Central memory CD8-positive, alpha-beta T cell (primary cell): ENCODE results near the gene EXD3.
A peak's percentile ranks its signal among the peaks of the same experiment; 100 is the strongest.

ENCODE experiments used
- ATAC-seq: fragments of 150-1000 bp; cut with Tn5 transposase; replicated peaks from 2 replicates; pipeline ENCODE4 v1.10.0; 2022; ENCODE audit warnings: mild to moderate bottlenecking, moderate FRiP score, moderate number of reproducible peaks; ENCODE audit not compliant: poor library complexity, severe bottlenecking; ENCODE audit errors: extremely low read depth
- DNase-seq, 2 donors: peaks; one replicate each; pipeline ENCODE4 v3.0.0; 2021; ENCODE audit warnings: low spot score in 2 of 2
- H3K27ac Mint-ChIP-seq: one replicate; pipeline ENCODE4 v1.8.0; 2022; ENCODE audit warnings: low read depth, mild to moderate bottlenecking, moderate library complexity, mixed read lengths
- H3K27me3 Mint-ChIP-seq: one replicate; pipeline ENCODE4 v1.8.0; 2022; ENCODE audit warnings: mixed read lengths
- H3K36me3 Mint-ChIP-seq: one replicate; pipeline ENCODE4 v1.8.0; 2022; ENCODE audit warnings: mild to moderate bottlenecking, moderate library complexity, mixed read lengths; ENCODE audit not compliant: insufficient read depth
- H3K4me1 Mint-ChIP-seq: one replicate; pipeline ENCODE4 v1.8.0; 2022; ENCODE audit warnings: mixed read lengths
- H3K4me3 Mint-ChIP-seq: one replicate; pipeline ENCODE4 v1.8.0; 2022; ENCODE audit warnings: mild to moderate bottlenecking, moderate library complexity, mixed read lengths
- H3K9me3 Mint-ChIP-seq: one replicate; pipeline ENCODE4 v1.8.0; 2022; ENCODE audit warnings: mixed read lengths

Gene EXD3

GRCh38 chr9:137296670-137297664, 126.0 kb downstream of the EXD3 start:
- peaks cover 52% of the 10 kb centered on the region for H3K27me3 Mint-ChIP-seq
- no peak for ATAC-seq
- H3K9me3 Mint-ChIP-seq = no peaks in the 10 kb centered on the region
- DNase-seq = no peak
- peak overlapping the region; percentile 76 for H3K27ac Mint-ChIP-seq
- H3K4me1 Mint-ChIP-seq = peaks cover 6% of the 10 kb centered on the region
- peak overlapping the region; percentile 66 for H3K4me3 Mint-ChIP-seq
- peaks cover 8% of the 10 kb centered on the region for H3K36me3 Mint-ChIP-seq

DNA sequence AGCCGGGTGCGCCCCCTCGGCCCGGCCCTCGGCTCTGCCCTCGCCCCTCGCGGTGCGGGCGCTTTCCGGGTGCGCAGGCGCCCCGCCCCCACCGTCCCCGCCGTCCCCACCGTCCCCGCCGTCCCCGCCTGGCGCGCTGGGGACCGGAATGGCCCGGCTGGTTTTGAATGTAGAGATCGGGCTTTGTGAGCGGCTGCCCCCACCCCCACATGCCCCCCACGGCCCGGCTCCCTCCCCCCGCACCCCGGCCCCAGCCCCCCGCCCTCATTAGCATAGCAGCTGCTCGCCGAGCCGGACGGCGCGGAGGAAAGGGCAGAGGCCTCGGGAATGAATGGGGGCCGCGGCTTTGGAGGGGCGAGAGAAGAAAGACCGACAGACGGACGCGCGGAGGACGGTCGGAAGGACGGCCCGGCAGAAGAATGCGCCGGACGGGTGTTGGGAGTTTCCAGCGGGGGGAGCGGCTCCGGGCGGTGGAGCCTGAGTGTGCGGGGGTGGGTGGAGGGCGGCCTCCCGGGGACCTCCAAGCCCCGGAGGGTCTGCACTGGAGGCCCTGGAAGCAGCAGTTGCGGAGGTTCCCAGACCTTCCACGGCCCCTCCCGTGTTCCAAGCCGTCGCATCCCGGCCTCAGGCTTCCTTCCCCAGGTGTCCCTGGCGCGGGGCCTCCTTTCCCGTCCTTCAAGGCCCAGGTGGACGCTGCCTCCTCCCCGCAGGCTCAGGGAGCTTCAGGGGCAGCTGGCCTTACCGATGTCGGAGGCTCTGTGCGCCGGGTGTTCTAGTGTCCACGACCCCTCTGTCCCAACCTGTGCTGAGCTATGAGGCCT, 126.9 kb downstream of the EXD3 start:
- H3K36me3 Mint-ChIP-seq = peaks cover 8% of the 10 kb centered on the region
- peak overlapping the region; percentile 66 for H3K4me3 Mint-ChIP-seq
- DNase-seq = no peak
- peaks cover 52% of the 10 kb centered on the region for H3K27me3 Mint-ChIP-seq
- ATAC-seq = no peak
- peak overlapping the region; percentile 76 for H3K27ac Mint-ChIP-seq
- H3K9me3 Mint-ChIP-seq = no peaks in the 10 kb centered on the region
- H3K4me1 Mint-ChIP-seq = peaks cover 6% of the 10 kb centered on the region

DNA sequence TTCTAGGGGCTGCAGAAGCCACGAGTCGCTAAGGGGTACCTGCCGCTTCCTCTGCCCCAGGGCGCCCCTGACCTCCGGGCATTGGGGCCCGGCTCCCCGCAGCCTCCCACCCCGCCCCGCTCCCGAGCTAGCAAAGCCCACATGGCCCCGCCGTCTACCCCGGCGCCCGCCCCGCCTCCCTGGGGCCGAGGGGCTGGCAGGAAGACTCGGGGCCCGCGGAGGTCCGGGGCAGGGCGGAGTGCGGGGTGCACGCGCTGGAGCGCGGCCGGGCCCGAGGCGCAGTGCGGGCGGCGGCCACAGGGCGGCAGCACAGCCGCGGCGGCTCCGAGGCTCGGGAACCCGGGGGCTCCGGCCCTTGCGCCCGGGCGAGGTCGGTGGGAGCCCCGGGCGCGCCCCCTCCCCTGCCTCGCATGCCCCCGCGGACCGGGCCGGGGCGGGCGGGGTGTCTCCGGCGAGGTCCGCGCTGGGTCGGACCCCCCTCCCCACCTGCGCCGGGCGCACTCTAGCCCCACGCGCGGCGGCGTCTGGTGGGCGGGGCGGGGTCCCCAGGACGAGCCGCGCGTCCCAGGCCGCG, 127.6 kb downstream of the EXD3 start:
- Mint-ChIP-seq H3K27me3 (peaks cover 52% of the 10 kb centered on the region), H3K4me3 (peak overlapping the region; percentile 50), H3K4me1 (peaks cover 6% of the 10 kb centered on the region), H3K27ac (no peak overlapping the region), H3K36me3 (peaks cover 8% of the 10 kb centered on the region), H3K9me3 (no peaks in the 10 kb centered on the region)
- ATAC-seq = peak; percentile 72
- no peak for DNase-seq

GRCh38 chr9:137294681-137295237, 128.2 kb downstream of the EXD3 start:
- Mint-ChIP-seq H3K36me3 (peaks cover 5% of the 10 kb centered on the region), H3K27ac (no peak overlapping the region), H3K4me1 (peaks cover 6% of the 10 kb centered on the region), H3K9me3 (no peaks in the 10 kb centered on the region), H3K27me3 (peaks cover 52% of the 10 kb centered on the region), H3K4me3 (peak overlapping the region; percentile 50)
- DNase-seq (no peak), ATAC-seq (no peak)

DNA sequence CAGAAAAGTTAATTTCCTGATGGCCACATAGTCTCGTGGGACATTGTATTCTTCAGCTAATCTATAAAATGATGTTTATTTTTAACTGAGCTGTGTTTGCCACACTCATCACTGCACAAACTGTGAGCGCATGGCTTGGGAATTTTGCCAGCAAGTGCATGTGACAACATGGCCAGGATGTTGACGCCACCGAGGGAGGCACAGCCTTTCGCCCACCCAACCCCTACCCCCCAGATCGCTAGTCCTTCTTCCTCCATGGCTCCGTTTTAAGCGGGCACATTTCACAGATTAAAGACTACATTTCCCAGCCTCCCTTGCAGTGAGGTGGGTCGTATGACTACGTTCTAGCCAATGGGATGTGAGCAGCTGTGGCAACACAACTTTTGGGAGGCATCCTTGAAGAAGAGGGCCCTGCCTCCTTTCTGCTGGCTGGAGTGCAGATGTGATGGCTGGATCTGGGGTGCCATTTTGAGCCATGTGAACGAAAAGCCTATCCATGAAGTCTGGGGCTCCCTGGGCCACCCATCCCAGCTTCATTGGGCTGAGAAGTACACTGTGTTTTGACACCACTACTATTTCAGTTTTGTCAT, 128.8 kb downstream of the EXD3 start:
- Mint-ChIP-seq H3K27me3 (peaks cover 50% of the 10 kb centered on the region), H3K9me3 (no peaks in the 10 kb centered on the region), H3K4me3 (peak overlapping the region; percentile 50), H3K4me1 (peaks cover 6% of the 10 kb centered on the region), H3K27ac (no peak overlapping the region), H3K36me3 (peaks cover 5% of the 10 kb centered on the region)
- no peak for DNase-seq
- no peak for ATAC-seq

- H3K27me3 Mint-ChIP-seq = peaks cover 44% of the 10 kb centered on the region
- H3K4me3 Mint-ChIP-seq = no peak overlapping the region
- no peak for ATAC-seq
- no peaks in the 10 kb centered on the region for H3K9me3 Mint-ChIP-seq
- peaks cover 6% of the 10 kb centered on the region for H3K4me1 Mint-ChIP-seq
- peaks cover 5% of the 10 kb centered on the region for H3K36me3 Mint-ChIP-seq
- H3K27ac Mint-ChIP-seq = no peak overlapping the region
- no peak for DNase-seq
These were observed 129.4 kb downstream of the EXD3 start for GRCh38 chr9:137293482-137294090.

GRCh38 chr9:137293094-137293481, 129.9 kb downstream of the EXD3 start:
- Mint-ChIP-seq H3K4me3 (no peak overlapping the region), H3K4me1 (peaks cover 6% of the 10 kb centered on the region), H3K27me3 (peaks cover 39% of the 10 kb centered on the region), H3K27ac (no peak overlapping the region), H3K36me3 (peaks cover 5% of the 10 kb centered on the region), H3K9me3 (no peaks in the 10 kb centered on the region)
- ATAC-seq (no peak), DNase-seq (no peak)

DNA sequence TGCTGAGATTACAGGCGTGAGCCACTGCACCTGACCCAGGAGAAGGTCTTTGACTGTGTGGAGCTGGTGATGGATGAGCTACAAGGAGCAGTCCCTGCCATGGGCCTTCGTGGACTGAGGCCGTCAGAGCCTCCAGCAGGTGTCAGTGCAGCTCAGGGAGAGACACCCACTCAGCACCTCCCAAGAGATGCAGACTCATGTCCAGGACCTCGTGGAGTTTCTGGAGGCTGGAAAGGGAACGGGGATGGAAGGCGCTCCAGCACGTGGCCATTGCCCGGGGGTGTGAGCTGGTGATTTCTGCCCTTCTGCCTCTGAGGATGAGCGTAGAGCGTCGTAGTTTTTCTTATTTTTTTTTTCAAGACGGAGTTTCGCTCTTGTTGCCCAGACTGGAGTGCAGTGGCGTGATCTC, 136.0 kb downstream of the EXD3 start:
- Mint-ChIP-seq H3K27me3 (no peaks in the 10 kb centered on the region), H3K27ac (no peak overlapping the region), H3K9me3 (no peaks in the 10 kb centered on the region), H3K4me3 (no peak overlapping the region), H3K36me3 (peaks cover 5% of the 10 kb centered on the region), H3K4me1 (no peaks in the 10 kb centered on the region)
- no peak for ATAC-seq
- no peak for DNase-seq

- no peak for DNase-seq
These were observed 141.4 kb downstream of the EXD3 start for GRCh38 chr9:137281345-137282116.

GRCh38 chr9:137280474-137281344, 142.3 kb downstream of the EXD3 start:
- Mint-ChIP-seq H3K9me3 (no peaks in the 10 kb centered on the region), H3K4me3 (no peak overlapping the region), H3K4me1 (peaks cover 8% of the 10 kb centered on the region), H3K36me3 (peaks cover 5% of the 10 kb centered on the region), H3K27ac (no peak overlapping the region), H3K27me3 (no peaks in the 10 kb centered on the region)
- DNase-seq = no peak
- no peak for ATAC-seq

More at GRCh38 chr9:137281345-137282116, 141.4 kb downstream of the EXD3 start:
- H3K36me3 Mint-ChIP-seq = peaks cover 7% of the 10 kb centered on the region
- peaks cover 6% of the 10 kb centered on the region for H3K4me1 Mint-ChIP-seq
- ATAC-seq = no peak
- no peak overlapping the region for H3K4me3 Mint-ChIP-seq
- H3K27me3 Mint-ChIP-seq = no peaks in the 10 kb centered on the region
- H3K27ac Mint-ChIP-seq = no peak overlapping the region
- H3K9me3 Mint-ChIP-seq = no peaks in the 10 kb centered on the region
